H1 (cell line): Measurements from ENCODE around the gene TOP2A. TPM values are rescaled to one million over a fixed set of nuclear protein-coding genes. Genes with fewer than 3 reads are reported as not detected.

Experiments used
- ASH2L ChIP-seq: fragments of 200-600, 300-600 bp; sonication (generic); IDR thresholded peaks from one replicate; pipeline ENCODE4 v1.7.1; 2017; ENCODE audit warnings: low read length
- BACH1 ChIP-seq: IDR thresholded peaks from 2 replicates; pipeline ENCODE4 v1.6.1; 2012; ENCODE audit warnings: low read length, improper control_type of control experiment
- CHD2 ChIP-seq: IDR thresholded peaks from 2 replicates; pipeline ENCODE4 v1.6.1; 2012; ENCODE audit warnings: low read length, improper control_type of control experiment
- HDAC2 ChIP-seq, 2 experiments: fragments of 300-600 bp in 1 of 2; sonication (generic) in 1 of 2; IDR thresholded peaks; 2 replicates each; pipeline ENCODE4 v1.6.1; 2011 to 2012; ENCODE audit warnings: low read depth in 2 of 2, low read length in 2 of 2, mild to moderate bottlenecking in 2 of 2, moderate library complexity in 2 of 2, borderline replicate concordance in 1 of 2, inconsistent platforms in 1 of 2
- POU5F1 ChIP-seq: IDR thresholded peaks from 2 replicates; pipeline ENCODE4 v1.6.1; 2011; ENCODE audit warnings: low read depth, mild to moderate bottlenecking, low read length, moderate library complexity
- RAD21 ChIP-seq, 2 experiments: IDR thresholded peaks in 1 of 2; conservative IDR thresholded peaks in 1 of 2; 2 replicates each; pipeline ENCODE4 v1.6.1; 2011; ENCODE audit warnings: low read depth in 2 of 2, low read length in 2 of 2, improper control_type of control experiment in 1 of 2, inconsistent platforms in 1 of 2, mild to moderate bottlenecking in 1 of 2, moderate library complexity in 1 of 2
- RFX5 ChIP-seq: IDR thresholded peaks from 2 replicates; pipeline ENCODE4 v1.6.1; 2011; ENCODE audit warnings: low read depth, low read length, improper control_type of control experiment, borderline replicate concordance
- TAF1 ChIP-seq: IDR thresholded peaks from 2 replicates; pipeline ENCODE4 v1.6.1; 2011; ENCODE audit warnings: mild to moderate bottlenecking, low read depth, low read length
- TBP ChIP-seq: IDR thresholded peaks from 2 replicates; pipeline ENCODE4 v1.6.1; 2011; ENCODE audit warnings: low read depth, low read length, improper control_type of control experiment
- TEAD4 ChIP-seq: IDR thresholded peaks from 2 replicates; pipeline ENCODE4 v1.6.1; 2012; ENCODE audit warnings: low read depth, low read length, inconsistent platforms, mixed read lengths
- polyA plus RNA-seq, 7 experiments: library from polyadenylated mRNA; depleted of rRNA in 3 of 7; stranded (reverse) in 5 of 7; unstranded in 2 of 7; fragments of >200 nt in 5 of 7; fragments of 200-250 nt in 2 of 7; gene quantifications; 1 replicate in 5 of 7; 2 replicates in 1 of 7; 4 replicates in 1 of 7; pipeline versions ENCODE4 v1.2.1 to v1.2.3, GENCODE V29; 2011 to 2013; ENCODE audit warnings: missing spikeins in 2 of 7, mixed read lengths in 2 of 7
- total RNA-seq: library from RNA; stranded (reverse); fragmentation: NEBNext Ultra II Directional; extraction: Animal tissue kit (Norgen Biotek cat#: 25700); gene quantifications from 2 replicates; pipeline ENCODE4 v1.2.1, GENCODE V29; 2021
- TF ChIP-seq, protein P1 (sequence below): fragments of 300-600 bp; sonication (generic); IDR thresholded peaks from 2 replicates; pipeline ENCODE4 v1.7.1; 2012; ENCODE audit warnings: low read length, moderate library complexity, mild to moderate bottlenecking, inconsistent platforms; ENCODE audit not compliant: insufficient replicate concordance

The TOP2A gene
- total and polyA plus RNA-seq, 2 of the 8 experiments (the other 6 are each of a cell fraction or from before 2014, with no cell fraction given), result 83.1 to 291 TPM

DNA sequence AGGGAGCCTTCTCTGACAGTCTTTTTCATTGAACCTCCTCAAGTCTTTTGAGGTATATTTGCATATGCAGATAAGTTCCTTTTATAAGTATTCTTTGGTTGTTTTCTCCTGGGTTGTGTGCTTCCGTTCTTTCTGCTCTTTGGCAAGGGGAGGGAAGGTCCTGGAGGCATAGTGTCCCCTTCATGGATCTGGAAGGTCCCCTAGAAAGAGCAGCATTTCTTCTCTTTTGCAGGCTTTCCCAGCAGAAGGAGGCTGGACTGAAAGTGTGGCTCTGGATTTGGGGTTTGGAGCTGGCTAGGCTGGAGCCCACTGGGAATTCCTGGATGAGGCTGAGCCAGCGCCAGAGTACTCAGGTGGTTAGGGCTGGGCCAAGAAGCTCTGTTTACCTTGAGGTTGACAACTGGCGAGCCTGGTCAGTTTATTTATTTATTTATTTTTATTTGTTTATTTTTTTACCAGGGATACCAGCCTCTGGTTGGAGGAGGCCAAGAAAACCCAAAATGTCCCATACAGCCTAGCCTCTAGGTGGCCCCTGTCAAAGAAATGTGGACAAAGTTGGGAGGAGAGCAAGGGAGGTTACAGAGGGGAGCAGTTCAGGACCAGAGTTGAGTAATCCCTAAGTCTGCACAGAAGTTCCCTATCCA lies 5.4 kb upstream of the TOP2A start (continued):
- TF ChIP-seq, protein P1, sequence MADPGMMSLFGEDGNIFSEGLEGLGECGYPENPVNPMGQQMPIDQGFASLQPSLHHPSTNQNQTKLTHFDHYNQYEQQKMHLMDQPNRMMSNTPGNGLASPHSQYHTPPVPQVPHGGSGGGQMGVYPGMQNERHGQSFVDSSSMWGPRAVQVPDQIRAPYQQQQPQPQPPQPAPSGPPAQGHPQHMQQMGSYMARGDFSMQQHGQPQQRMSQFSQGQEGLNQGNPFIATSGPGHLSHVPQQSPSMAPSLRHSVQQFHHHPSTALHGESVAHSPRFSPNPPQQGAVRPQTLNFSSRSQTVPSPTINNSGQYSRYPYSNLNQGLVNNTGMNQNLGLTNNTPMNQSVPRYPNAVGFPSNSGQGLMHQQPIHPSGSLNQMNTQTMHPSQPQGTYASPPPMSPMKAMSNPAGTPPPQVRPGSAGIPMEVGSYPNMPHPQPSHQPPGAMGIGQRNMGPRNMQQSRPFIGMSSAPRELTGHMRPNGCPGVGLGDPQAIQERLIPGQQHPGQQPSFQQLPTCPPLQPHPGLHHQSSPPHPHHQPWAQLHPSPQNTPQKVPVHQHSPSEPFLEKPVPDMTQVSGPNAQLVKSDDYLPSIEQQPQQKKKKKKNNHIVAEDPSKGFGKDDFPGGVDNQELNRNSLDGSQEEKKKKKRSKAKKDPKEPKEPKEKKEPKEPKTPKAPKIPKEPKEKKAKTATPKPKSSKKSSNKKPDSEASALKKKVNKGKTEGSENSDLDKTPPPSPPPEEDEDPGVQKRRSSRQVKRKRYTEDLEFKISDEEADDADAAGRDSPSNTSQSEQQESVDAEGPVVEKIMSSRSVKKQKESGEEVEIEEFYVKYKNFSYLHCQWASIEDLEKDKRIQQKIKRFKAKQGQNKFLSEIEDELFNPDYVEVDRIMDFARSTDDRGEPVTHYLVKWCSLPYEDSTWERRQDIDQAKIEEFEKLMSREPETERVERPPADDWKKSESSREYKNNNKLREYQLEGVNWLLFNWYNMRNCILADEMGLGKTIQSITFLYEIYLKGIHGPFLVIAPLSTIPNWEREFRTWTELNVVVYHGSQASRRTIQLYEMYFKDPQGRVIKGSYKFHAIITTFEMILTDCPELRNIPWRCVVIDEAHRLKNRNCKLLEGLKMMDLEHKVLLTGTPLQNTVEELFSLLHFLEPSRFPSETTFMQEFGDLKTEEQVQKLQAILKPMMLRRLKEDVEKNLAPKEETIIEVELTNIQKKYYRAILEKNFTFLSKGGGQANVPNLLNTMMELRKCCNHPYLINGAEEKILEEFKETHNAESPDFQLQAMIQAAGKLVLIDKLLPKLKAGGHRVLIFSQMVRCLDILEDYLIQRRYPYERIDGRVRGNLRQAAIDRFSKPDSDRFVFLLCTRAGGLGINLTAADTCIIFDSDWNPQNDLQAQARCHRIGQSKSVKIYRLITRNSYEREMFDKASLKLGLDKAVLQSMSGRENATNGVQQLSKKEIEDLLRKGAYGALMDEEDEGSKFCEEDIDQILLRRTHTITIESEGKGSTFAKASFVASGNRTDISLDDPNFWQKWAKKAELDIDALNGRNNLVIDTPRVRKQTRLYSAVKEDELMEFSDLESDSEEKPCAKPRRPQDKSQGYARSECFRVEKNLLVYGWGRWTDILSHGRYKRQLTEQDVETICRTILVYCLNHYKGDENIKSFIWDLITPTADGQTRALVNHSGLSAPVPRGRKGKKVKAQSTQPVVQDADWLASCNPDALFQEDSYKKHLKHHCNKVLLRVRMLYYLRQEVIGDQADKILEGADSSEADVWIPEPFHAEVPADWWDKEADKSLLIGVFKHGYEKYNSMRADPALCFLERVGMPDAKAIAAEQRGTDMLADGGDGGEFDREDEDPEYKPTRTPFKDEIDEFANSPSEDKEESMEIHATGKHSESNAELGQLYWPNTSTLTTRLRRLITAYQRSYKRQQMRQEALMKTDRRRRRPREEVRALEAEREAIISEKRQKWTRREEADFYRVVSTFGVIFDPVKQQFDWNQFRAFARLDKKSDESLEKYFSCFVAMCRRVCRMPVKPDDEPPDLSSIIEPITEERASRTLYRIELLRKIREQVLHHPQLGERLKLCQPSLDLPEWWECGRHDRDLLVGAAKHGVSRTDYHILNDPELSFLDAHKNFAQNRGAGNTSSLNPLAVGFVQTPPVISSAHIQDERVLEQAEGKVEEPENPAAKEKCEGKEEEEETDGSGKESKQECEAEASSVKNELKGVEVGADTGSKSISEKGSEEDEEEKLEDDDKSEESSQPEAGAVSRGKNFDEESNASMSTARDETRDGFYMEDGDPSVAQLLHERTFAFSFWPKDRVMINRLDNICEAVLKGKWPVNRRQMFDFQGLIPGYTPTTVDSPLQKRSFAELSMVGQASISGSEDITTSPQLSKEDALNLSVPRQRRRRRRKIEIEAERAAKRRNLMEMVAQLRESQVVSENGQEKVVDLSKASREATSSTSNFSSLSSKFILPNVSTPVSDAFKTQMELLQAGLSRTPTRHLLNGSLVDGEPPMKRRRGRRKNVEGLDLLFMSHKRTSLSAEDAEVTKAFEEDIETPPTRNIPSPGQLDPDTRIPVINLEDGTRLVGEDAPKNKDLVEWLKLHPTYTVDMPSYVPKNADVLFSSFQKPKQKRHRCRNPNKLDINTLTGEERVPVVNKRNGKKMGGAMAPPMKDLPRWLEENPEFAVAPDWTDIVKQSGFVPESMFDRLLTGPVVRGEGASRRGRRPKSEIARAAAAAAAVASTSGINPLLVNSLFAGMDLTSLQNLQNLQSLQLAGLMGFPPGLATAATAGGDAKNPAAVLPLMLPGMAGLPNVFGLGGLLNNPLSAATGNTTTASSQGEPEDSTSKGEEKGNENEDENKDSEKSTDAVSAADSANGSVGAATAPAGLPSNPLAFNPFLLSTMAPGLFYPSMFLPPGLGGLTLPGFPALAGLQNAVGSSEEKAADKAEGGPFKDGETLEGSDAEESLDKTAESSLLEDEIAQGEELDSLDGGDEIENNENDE, result no peak
- no peak for TF ChIP-seq ASH2L
- TF ChIP-seq RAD21 (IDR thresholded peaks at IDR 0.05 in 1 of 2, conservative IDR thresholded peaks at IDR 0.05 in 1 of 2; ENCODE audit: low read depth in 2 of 2, low read length in 2 of 2), result no peak
- no peak for TF ChIP-seq BACH1
- TF ChIP-seq POU5F1, result peak; percentile 65; the same call in 1 of the 2 replicates
- peak; percentile 64 for TF ChIP-seq TEAD4
- no peak for TF ChIP-seq TAF1
- 0 out of 2 replicates have a peak, but pooled peaks have one; percentile 34 for TF ChIP-seq RFX5
- no peak for TF ChIP-seq HDAC2 (IDR thresholded peaks at IDR 0.05; ENCODE audit: borderline replicate concordance in 1 of 2, low read depth in 2 of 2, low read length in 2 of 2)
- peak; percentile 52 for TF ChIP-seq TBP
- TF ChIP-seq CHD2, result 0 out of 2 replicates have a peak, but pooled peaks have one; percentile 15
